GM19193 (cell line): ENCODE data around the gene GSTP1.

Experiments used
- POLR2A ChIP-seq: IDR thresholded peaks from 4 replicates; pipeline ENCODE4 v1.6.1; 2011; ENCODE audit not compliant: insufficient read depth, insufficient read length; ENCODE audit errors: extremely low read depth

The GSTP1 gene

GRCh38 chr11:67558084-67558772 lies 25.4 kb upstream of the GSTP1 start:
- TF ChIP-seq POLR2A, result no peak

GRCh38 chr11:67561971-67562619 lies 21.5 kb upstream of the GSTP1 start:
- TF ChIP-seq POLR2A, result no peak

DNA sequence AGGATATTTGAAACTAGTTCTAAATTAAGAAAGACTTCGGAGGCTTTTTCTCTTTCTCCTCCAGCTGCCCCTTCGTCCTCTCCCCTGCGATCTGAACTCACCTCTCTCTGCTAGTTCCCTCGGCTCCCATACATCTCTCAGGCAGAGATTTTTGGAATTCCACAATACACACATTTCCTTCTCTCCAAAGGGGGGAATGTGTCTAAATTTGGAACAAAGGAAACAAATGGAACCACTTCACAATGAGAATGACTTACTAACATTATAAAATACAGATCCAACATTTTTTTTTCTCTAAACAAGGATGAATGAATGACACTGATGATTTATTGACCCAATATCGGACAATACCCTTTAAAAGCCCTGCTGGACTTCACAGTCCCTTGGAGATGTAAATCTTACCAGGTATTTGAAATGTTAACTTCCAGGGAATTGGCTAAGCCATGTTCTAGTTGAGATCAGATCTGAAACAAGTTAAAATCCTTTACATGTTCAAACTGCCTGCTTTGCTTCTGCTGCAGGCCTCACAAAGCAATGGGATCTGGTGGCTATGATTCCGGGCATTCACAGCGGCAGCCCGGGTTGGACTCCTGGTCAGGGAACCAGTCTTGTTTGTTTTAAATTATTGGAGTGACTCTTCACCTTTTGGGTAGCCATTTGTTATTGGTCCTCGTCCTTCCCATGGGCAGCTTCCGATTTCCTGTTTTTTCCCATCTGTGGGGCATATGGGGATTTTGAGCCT lies 20.5 kb upstream of the GSTP1 start:
- TF ChIP-seq POLR2A, result no peak

- no peak for TF ChIP-seq POLR2A
Observed at GRCh38 chr11:67564230-67564629, 19.4 kb upstream of the GSTP1 start.

DNA sequence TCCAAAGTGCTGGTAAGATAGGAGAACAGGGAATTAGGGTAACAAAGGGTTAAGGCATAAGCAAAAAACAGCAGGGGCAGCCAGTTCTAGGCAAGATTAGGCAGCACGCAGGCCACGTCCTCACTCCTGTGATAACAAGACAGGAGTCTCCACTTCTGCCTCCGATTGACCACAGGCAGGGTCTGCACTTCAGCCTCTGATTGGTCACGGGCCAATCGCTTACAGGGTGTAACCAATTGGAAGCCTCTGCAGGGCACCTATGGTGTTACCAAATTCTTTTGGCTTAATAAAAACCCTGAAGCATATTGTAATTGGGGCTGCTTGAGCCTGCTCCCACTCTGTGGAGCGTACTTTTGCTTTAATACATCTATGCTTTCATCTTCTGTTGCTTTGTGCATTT lies 12.2 kb upstream of the GSTP1 start:
- TF ChIP-seq POLR2A, result no peak

DNA sequence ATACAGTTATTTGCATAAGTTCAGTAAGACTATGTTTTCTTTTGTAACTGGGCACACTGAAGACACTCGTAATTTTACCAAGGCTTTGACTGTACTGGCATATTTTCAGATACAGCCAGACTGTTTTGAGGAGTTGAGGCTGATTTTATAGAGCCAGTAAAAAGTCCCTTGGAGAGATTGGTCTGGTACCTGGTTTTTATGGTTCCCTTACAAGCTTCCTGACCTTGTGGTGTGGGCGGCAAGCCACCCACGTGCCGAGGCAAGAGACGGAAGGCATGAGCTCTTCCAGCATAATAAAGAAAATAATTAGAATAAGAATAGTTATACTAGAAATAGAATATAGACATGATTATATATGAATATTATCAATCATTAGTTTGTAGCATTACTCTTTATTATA lies 11.3 kb upstream of the GSTP1 start:
- TF ChIP-seq POLR2A, result no peak

GRCh38 chr11:67572747-67573419 lies 10.7 kb upstream of the GSTP1 start:
- no peak for TF ChIP-seq POLR2A

GRCh38 chr11:67574938-67575337 lies 8.7 kb upstream of the GSTP1 start:
- TF ChIP-seq POLR2A, result no peak

DNA sequence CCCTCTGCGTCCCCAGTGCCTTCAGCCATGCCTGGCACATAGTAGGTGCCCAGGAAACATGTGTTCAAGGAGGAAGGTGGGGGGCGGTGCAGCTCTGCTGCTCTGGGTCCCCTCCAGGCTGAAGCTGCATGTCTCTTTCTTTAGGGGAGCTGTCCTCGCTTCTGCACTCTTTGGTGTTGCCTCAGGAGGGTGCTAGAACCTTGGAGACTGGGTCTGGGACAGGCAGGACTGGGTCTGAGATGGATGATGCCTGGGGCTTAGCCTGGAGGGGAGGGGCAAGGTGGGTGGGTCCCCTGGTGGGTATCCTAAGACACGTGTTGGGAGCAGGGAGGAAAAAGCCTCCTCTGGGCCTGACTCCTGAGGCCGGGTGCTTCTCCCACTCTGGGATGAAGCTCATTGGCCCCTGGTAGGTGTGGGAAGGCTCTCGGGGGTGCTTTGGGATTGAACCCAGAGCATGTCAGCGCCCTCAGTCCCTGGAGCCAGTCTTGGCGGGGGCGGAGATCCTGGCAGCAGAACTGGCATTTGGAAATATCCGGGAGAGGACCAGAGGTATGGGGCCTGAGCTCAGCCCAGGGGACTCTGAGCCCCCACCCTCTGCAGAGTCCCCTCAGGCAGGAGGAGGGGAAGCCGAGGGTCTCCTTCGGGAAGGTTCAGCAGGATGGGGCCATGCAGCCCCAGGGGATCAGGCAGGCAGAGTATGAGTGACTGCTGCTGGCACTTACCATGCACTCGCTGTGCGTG lies 6.7 kb upstream of the GSTP1 start:
- no peak for TF ChIP-seq POLR2A

DNA sequence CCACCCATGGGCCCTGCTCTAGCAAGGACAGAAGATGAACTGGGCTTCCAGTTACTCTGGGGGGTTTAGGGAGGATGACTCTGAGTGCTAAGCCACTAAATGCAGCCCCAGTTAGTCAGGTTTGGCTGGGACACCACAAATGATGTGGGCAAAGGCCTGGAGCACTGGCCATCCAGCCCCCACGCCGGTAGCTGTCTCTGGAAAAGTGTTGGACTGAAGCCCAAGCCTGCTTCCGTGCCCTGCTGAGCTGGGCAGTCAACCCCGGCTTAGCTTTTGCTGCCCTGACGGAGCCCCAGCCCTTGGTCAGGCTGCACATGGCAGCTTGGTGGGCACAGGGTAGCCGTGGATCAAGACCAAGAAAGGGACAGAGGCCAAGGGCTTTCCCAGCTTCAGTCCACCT lies 5.7 kb upstream of the GSTP1 start:
- TF ChIP-seq POLR2A, result no peak

GRCh38 chr11:67581469-67581868 lies 2.1 kb upstream of the GSTP1 start:
- no peak for TF ChIP-seq POLR2A

DNA sequence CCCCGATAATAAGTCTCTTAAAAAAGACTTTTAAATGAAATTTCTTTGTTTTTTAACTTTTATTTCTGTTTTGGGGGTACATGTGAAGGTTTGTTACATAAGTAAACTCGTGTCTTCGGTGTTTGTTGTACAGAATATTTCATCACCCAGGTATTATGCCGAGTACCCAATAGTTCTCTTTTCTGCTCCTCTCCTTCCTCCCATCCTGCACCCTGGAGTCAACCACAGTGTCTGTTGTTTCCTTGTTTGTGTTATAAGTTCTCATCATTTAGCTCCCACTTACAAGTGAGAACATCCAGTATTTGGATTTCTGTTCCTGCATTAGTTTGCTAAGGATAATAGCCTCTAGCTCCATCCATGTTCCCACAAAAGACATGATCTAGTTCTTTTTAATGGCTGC lies 1.6 kb upstream of the GSTP1 start:
- TF ChIP-seq POLR2A, result no peak

- TF ChIP-seq POLR2A, result no peak
Observed at GRCh38 chr11:67584205-67584880, 731 bp downstream of the GSTP1 start.
